Gastrocnemius medialis (tissue), 4 donors: ENCODE results near the gene ZNF281.

Experiments
- POLR2A ChIP-seq, 2 donors: fragments of 450-650 bp; IDR thresholded peaks; one replicate each; pipeline ENCODE4 v1.6.1; 2017; ENCODE audit warnings: antibody characterized with exemption in 2 of 2, mild to moderate bottlenecking in 2 of 2, moderate library complexity in 2 of 2
- TF ChIP-seq, protein P1 (sequence below), 5 experiments: fragments of 450-650 bp in 3 of 5; fragments of 200-600 bp in 2 of 5; sonication (generic) in 2 of 5; IDR thresholded peaks in 4 of 5; conservative IDR thresholded peaks in 1 of 5; 1 replicate in 4 of 5; 2 replicates in 1 of 5; pipeline ENCODE4 v1.5.1; 2016 to 2019; ENCODE audit warnings: antibody characterized with exemption in 5 of 5, mild to moderate bottlenecking in 3 of 5, moderate library complexity in 3 of 5

DNA sequence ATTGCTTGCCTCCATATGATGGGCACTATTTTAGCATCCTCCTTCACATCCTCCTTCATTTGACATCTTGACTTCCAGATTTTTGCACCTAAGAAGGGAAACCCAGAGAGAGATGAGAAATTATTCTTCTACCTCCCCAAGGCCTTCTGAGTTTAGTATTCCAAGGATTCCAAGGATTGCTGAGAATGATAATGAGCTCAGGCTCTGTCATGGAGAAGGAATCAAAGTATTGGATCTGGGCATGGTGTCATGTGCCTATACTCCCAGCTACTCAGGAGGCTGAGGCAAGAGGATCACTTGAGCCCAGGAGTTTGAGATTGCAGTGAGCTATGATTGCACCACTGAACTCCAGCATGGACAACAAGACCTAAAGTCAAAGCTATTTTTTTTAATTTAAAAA lies 26.6 kb upstream of the ZNF281 start:
- no peak for TF ChIP-seq POLR2A (IDR thresholded peaks at IDR 0.05)
- TF ChIP-seq, protein P1, sequence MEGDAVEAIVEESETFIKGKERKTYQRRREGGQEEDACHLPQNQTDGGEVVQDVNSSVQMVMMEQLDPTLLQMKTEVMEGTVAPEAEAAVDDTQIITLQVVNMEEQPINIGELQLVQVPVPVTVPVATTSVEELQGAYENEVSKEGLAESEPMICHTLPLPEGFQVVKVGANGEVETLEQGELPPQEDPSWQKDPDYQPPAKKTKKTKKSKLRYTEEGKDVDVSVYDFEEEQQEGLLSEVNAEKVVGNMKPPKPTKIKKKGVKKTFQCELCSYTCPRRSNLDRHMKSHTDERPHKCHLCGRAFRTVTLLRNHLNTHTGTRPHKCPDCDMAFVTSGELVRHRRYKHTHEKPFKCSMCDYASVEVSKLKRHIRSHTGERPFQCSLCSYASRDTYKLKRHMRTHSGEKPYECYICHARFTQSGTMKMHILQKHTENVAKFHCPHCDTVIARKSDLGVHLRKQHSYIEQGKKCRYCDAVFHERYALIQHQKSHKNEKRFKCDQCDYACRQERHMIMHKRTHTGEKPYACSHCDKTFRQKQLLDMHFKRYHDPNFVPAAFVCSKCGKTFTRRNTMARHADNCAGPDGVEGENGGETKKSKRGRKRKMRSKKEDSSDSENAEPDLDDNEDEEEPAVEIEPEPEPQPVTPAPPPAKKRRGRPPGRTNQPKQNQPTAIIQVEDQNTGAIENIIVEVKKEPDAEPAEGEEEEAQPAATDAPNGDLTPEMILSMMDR (IDR thresholded peaks at IDR 0.05 in 4 of 5, conservative IDR thresholded peaks at IDR 0.05 in 1 of 5) = no peak
